GM10248 (cell line): ENCODE measurements around the gene SDC3.

ENCODE experiments used
- CTCF ChIA-PET: fragments of 300-600 bp; sonication (Branson Sonifier 250); formaldehyde crosslinking; extraction: SDS; loops from one replicate; lab custom pipeline; 2021; ENCODE audit warnings: antibody characterized with exemption; lab: Yijun Ruan, JAX
- POLR2A ChIA-PET: fragments of 350-650 bp; sonication (Branson Sonifier 250); formaldehyde crosslinking; extraction: SDS; loops from one replicate; lab custom pipeline; 2020; ENCODE audit warnings: antibody characterized with exemption; lab: Yijun Ruan, JAX
- DNase-seq: peaks from one replicate; pipeline ENCODE4 v3.0.0; 2012; ENCODE audit errors: extremely low spot score
- TF ChIP-seq, protein P1 (sequence below): IDR thresholded peaks from 2 replicates; pipeline ENCODE4 v1.5.1; 2012; ENCODE audit warnings: mild to moderate bottlenecking, low read depth; ENCODE audit errors: extremely low read depth, missing control alignments, control extremely low read depth

SDC3 gene

DNA sequence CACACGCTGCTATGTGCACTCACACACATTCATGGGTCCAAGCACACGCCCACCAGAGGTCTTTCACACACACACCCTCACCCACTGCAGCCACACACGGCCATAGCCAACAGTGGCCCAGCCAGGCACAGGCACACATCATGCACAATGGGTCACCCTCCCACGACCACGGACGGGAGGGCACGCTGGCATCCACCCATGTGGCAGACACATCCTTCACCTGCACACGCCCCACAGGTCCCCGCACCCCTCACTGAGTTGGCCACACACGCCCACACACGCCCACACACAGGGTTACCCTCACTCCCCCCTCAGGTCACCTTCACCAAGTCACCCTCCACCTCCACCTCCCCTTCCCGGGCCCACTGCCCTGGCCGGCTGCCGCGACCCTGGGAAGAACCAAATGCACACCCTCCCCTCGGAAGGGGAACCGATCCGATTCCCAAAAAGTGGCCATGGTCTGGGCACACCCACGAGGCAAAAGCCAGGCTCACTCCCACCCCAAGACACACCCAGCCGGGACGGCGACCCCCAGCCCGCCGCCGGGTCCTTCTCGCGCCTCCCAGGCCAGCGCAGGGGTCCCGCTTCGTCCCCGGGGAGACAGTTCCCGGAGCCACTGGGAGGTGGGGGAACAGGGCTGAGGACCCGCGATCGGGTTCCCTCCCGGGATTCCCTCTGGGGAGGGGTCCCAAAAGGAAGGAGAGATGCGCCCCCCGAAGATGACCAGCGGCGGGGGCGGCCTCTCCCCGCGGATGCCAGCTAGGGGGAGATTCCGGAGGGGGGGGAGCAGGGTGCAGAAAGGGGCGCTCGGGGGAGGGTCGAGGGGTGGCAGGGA, 860 bp downstream of the SDC3 start:
- no peak for DNase-seq
- TF ChIP-seq, protein P1, sequence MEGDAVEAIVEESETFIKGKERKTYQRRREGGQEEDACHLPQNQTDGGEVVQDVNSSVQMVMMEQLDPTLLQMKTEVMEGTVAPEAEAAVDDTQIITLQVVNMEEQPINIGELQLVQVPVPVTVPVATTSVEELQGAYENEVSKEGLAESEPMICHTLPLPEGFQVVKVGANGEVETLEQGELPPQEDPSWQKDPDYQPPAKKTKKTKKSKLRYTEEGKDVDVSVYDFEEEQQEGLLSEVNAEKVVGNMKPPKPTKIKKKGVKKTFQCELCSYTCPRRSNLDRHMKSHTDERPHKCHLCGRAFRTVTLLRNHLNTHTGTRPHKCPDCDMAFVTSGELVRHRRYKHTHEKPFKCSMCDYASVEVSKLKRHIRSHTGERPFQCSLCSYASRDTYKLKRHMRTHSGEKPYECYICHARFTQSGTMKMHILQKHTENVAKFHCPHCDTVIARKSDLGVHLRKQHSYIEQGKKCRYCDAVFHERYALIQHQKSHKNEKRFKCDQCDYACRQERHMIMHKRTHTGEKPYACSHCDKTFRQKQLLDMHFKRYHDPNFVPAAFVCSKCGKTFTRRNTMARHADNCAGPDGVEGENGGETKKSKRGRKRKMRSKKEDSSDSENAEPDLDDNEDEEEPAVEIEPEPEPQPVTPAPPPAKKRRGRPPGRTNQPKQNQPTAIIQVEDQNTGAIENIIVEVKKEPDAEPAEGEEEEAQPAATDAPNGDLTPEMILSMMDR: no peak
- ChIA-PET POLR2A (no interaction called here), CTCF (interaction anchor here (1.9 to 8.7 kb wide), 4 partner anchors 104 to 189 kb away, joined by 5 to 246 read pairs (median 20); no protein-coding TSS in a partner anchor)

DNA sequence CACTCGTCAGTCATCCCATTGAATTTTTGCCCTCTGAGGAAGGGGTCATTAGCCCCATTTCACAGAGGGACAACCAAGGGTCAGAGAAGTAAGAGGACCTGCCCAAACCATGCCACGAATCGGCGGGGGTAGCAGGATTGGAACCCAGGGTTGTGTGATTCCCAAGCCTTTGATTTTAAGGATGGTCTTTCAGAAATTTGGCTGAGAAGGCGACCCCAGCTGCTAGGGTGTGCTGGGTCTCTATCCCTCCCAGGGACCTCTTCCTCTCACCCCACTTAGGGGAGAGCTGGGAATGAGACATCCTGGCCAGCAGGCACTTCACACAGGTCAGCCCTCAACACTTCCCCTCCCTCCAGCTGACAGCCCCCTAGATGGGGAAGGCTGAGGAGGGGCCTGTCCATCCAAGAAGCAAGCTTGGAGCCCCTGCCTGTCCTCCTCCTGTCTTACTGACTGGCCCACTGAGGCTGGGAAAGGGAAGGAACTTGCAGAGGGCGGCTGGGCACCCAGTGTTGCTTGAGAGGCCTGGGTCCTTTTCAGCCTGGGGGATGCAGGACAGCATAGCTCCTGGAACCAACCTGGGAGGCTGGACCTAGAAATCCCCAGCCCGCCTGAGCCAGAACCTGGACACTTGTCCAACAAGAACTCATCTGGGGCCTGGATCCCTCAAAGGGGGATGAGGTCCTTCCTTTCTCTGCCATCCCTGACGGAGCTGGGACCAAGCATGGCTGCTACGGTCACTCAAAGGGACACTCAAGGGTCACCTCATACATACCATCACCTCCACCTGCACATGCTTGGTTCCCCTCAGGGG, 1.7 kb downstream of the SDC3 start:
- ChIA-PET CTCF (interaction anchor here (1.9 to 5.5 kb wide), 3 partner anchors 106 to 188 kb away, joined by 5 to 34 read pairs (median 7); no protein-coding TSS in a partner anchor), POLR2A (no interaction called here)
- TF ChIP-seq, protein P1: no peak
- DNase-seq: no peak

DNA sequence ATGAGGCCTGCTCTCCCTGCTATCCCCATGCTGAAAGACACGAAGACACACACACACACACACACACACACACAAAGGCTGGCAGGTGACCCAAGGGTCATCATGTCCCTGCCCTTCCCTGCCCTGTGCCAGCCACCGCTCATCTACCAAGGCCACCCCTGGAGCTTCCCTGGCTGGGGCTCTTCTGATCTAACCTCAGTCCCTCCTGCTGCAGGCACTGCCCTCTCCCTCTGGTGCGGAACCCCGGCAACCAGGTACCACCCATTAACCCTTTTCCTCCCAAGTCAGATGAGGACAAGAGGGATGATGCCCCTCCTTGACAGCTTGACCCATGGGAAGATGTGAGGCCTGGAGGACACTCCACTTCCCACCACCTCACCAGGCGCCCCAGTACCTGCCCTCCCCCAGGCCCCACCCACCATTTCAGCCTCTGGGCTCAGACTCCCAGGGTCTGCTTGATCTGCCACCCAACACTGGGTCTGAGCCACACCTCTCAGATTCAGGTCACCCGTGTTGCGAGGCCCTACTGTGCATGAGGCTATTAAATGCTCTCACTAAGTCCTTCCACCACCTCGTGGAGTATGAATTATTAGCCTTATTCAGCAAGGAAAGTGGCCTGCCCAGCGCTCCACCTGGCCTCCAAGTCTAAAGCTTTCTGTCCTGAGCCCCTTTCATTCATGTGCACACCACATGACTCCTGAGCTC, 2.5 kb downstream of the SDC3 start:
- DNase-seq: no peak
- TF ChIP-seq, protein P1: no peak
- POLR2A ChIA-PET: no interaction called here
- CTCF ChIA-PET: interaction anchor here (0.9 to 5.5 kb wide), 5 partner anchors 13 to 187 kb away, joined by 5 to 34 read pairs (median 7); no protein-coding TSS in a partner anchor

DNA sequence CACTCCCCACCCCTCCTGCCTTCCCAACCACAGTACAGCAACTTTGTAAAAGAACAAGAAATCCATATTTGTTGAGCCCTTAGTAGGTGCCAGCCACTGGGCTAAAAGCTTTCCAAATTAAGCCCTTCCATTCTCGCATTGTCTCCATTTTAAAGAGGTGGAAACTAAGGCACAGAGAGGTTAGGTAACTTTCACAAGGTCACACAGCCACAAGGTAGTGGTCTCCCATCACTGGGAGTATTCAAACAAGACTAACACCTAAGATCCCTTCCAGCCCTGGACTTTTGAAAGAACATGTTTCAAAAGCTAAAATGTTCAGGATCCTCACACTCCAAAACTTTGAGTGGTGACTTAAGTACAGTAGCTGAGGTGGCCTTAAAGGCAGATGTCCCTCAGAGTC, 3.2 kb downstream of the SDC3 start:
- ChIA-PET POLR2A (no interaction called here), CTCF (interaction anchor here (0.9 to 5.5 kb wide), 7 partner anchors 14 to 126 kb away, joined by 3 to 34 read pairs (median 5); no protein-coding TSS in a partner anchor)
- DNase-seq: no peak
- TF ChIP-seq, protein P1: no peak

DNA sequence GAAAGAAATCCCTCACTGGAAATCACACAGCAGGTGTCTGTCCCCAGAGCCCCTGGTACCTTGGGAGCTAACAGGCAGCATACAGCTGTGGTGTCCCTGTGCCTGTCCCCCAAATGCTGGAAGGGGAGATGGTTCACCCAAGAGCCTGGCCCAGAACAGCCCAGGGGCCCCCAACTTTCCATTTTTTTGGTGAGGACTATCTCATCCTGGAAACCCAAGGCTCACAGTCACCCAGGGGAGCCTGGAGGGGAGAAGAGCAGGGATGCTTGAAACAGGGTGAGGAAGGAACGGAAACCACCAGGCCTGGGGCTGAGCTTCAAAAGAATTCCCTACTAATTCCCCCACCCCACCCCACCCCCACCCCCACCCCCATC, 3.6 kb downstream of the SDC3 start:
- no peak for DNase-seq
- POLR2A ChIA-PET: no interaction called here
- CTCF ChIA-PET: interaction anchor here (0.9 to 5.5 kb wide), 10 partner anchors 11 to 525 kb away, joined by 3 to 34 read pairs (median 6); no protein-coding TSS in a partner anchor

More for the DNA sequence above, 3.6 kb downstream of the SDC3 start:
- TF ChIP-seq, protein P1: no peak
